Esophagus (tissue), 2 donors: ENCODE data around the gene HTR1E. TPM values are rescaled to one million over a fixed set of nuclear protein-coding genes. Genes with fewer than 3 reads are reported as not detected.

Source experiments
- H3K27ac ChIP-seq, 2 donors: one replicate each; pipeline ENCODE4 v1.5.1; 2013; ENCODE audit warnings: low read depth in 2 of 2, mild to moderate bottlenecking in 2 of 2, inconsistent platforms in 1 of 2, low read length in 1 of 2, moderate library complexity in 1 of 2
- H3K27me3 ChIP-seq, 2 donors: one replicate each; pipeline ENCODE4 v1.6.1; 2013; ENCODE audit warnings: low read length in 2 of 2, control low read depth in 1 of 2, mild to moderate bottlenecking in 1 of 2; ENCODE audit not compliant: insufficient read depth in 2 of 2, control insufficient read depth in 1 of 2
- H3K36me3 ChIP-seq, 2 donors: one replicate each; pipeline ENCODE4 v1.6.1; 2013; ENCODE audit warnings: low read length in 1 of 2; ENCODE audit not compliant: control insufficient read depth in 2 of 2, insufficient read depth in 2 of 2
- H3K4me1 ChIP-seq, 2 donors: one replicate each; pipeline ENCODE4 v1.6.1; 2013; ENCODE audit warnings: low read length in 1 of 2; ENCODE audit not compliant: control insufficient read depth in 2 of 2, insufficient read depth in 2 of 2
- H3K4me3 ChIP-seq, 2 donors: one replicate each; pipeline ENCODE4 v1.5.1; 2013; ENCODE audit warnings: low read length in 2 of 2, mild to moderate bottlenecking in 2 of 2, low read depth in 1 of 2, moderate library complexity in 1 of 2
- H3K9me3 ChIP-seq, 2 donors: one replicate each; pipeline ENCODE4 v1.6.1; 2013; ENCODE audit warnings: mild to moderate bottlenecking in 2 of 2, low read depth in 1 of 2, low read length in 1 of 2, moderate library complexity in 1 of 2; ENCODE audit not compliant: control insufficient read depth in 2 of 2, insufficient read depth in 1 of 2
- WGBS, 2 donors: extraction: QIAGEN DNeasy Blood & Tissue Kit; methylation state at CpG; one replicate each; pipeline ENCODE4 v1.1.7; 2013; 5-methylcytosine and 5-hydroxymethylcytosine counted together
- polyA plus RNA-seq, 2 donors: library from polyadenylated mRNA; stranded (reverse); fragments of 200-250 nt; gene quantifications; one replicate each; pipeline ENCODE4 v1.2.3, GENCODE V29; 2013
- donor health status: healthy with polysubstance abuse.
- donor health status: Bipolar disorder and iron deficiency.

The HTR1E gene
- polyA plus RNA-seq, 2 donors, result not detected

DNA sequence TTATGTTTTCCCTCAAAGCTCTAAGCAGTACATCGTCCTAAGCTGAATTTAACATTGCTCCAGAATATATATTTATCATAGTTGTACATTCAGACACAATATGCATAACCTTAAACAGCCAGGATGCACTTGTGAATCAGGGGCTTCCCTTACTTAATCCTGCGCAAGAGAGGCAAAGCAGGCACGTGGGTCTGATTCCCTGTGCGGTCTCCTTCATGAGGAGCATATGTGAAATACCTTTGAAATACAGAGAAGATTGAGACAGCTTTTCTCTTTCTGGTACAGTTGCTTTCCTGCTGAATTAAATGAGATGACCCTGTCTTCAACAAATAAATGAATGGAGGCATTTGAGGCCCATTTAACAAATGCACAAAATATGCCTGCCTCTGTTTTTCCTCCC lies 1.5 kb downstream of the HTR1E start:
- H3K9me3 ChIP-seq, result peaks cover 0 to 5% of the 10 kb centered on the region in 2 donors
- no peak overlapping the region for H3K4me3 ChIP-seq
- H3K4me1 ChIP-seq, result no peaks in the 10 kb centered on the region
- 74 to 82% methylated on average over 4 of the region's 4 CpGs for WGBS, 2 donors
- no peaks in the 10 kb centered on the region for H3K27me3 ChIP-seq
- no peak overlapping the region for H3K27ac ChIP-seq
- peaks cover 0 to 2% of the 10 kb centered on the region in 2 donors for H3K36me3 ChIP-seq

DNA sequence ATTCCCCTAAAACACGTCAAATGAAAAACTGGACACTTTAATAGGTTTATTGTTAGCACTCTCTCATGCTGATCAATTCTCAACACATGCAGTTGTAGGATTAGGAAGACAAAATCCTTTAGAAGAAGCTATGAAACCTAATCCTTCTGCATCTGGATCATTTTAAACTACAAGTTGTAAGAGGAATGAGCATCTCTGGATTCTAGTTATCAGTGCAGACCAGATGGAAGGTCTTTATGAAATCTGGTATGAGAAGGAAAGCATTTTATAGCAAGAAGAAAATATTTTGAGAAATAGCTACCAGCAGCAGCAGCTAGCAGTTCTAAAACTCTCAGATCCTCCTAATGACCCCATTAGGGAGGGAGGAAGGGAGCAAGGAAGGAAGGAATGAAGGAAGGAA lies 4.1 kb downstream of the HTR1E start:
- 79 to 85% methylated on average over 1 of the region's 1 CpG for WGBS, 2 donors
- H3K27me3 ChIP-seq, result no peaks in the 10 kb centered on the region
- no peak overlapping the region for H3K4me3 ChIP-seq
- no peak overlapping the region for H3K27ac ChIP-seq
- H3K36me3 ChIP-seq, result peaks cover 0 to 2% of the 10 kb centered on the region in 2 donors
- H3K4me1 ChIP-seq, result no peaks in the 10 kb centered on the region
- peaks cover 0 to 5% of the 10 kb centered on the region in 2 donors for H3K9me3 ChIP-seq

DNA sequence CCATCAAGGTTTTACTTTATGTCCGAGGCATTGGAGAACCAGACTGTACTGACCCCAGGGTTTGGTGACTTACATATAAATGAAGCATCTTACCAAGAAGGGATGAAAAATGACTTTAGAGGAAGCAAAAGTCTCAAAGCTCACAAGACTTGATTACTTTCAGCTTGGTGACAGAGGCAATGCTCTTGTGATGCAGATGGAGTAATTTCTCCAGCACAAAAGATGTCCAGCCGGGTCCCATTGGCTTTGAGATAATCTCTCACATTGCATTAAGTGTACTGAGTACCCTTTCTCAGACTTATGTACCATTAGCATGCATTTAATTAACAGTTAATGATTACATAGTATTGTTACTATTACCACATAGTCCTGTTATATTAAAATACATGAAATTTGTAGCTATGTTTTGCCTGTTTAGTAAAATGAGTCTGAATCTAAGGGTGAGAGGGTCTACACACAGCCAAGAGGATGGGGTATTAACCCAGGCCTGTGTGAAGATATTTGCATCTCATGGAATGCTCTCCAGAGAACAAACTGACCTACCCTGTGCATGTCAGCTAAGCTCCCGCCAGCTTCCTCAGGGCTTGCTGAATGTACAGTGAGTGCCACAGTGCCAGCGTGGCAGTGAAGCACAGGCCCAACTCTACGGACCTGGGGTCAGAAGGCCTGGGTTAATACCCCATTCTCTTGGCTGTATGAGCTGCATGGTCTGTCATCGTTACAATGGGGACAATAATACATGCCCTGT lies 5.6 kb downstream of the HTR1E start:
- H3K27me3 ChIP-seq, result no peaks in the 10 kb centered on the region
- H3K9me3 ChIP-seq, result no peaks in the 10 kb centered on the region
- H3K27ac ChIP-seq, result no peak overlapping the region
- 77 to 85% methylated on average over 6 of the region's 6 CpGs for WGBS, 2 donors
- no peak overlapping the region for H3K4me3 ChIP-seq
- no peaks in the 10 kb centered on the region for H3K4me1 ChIP-seq
- peaks cover 0 to 2% of the 10 kb centered on the region in 2 donors for H3K36me3 ChIP-seq

DNA sequence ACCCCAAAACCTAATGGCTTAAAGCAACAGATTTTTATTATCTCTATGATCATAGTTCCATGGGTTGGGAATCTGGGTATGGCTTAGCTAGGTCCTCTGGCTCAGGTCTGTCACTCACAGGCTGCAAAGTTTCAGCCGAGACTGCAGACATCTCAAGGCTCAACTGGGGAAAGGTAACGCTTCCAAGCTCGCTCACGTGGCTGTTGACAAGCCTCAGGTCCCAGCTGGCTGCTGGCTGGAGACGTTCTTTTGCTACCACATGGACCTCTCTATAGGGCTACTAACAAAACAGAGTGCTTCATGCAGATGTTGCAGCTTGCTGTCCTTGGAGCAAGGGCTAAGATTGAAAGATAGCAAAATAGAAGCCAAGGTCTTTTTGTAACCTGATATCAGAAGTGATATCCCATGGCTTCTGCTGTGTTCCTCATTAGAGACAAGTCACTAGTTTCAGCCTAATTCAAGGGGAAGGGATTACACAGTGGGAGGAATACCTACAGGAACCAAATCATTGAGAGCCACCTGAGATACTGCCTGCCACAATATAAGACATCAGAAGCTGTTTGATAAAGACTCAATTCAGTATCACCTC lies 6.6 kb downstream of the HTR1E start:
- WGBS, 2 donors, result 46 to 55% methylated on average over 5 of the region's 5 CpGs
- Histone ChIP-seq H3K36me3 (peaks cover 0 to 2% of the 10 kb centered on the region in 2 donors), H3K4me3 (no peak overlapping the region), H3K9me3 (no peaks in the 10 kb centered on the region), H3K4me1 (no peaks in the 10 kb centered on the region), H3K27ac (no peak overlapping the region), H3K27me3 (no peaks in the 10 kb centered on the region)

DNA sequence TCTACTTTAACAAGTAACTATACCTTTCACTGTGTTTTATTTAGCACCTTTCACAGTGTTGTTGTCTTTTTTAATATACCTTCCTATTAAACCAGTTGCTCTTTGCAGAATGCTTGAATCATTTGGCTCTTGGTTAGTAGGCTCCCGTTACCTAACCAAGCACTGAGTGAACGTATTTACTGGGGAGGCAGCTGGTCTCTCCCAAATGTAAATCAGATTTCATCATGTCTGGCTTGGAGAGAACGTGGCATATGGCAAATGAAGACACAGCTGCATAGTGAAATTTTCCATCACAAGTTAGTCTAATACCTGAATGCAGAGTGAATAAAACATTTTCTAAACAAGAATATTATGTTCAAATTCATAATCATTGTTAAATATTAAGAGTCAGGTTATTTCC lies 12.4 kb downstream of the HTR1E start:
- 64 to 68% methylated on average over 3 of the region's 3 CpGs for WGBS, 2 donors
- H3K36me3 ChIP-seq, result no peaks in the 10 kb centered on the region
- H3K4me3 ChIP-seq, result no peak overlapping the region
- H3K9me3 ChIP-seq, result no peaks in the 10 kb centered on the region
- H3K27ac ChIP-seq, result no peak overlapping the region
- no peaks in the 10 kb centered on the region for H3K27me3 ChIP-seq
- no peaks in the 10 kb centered on the region for H3K4me1 ChIP-seq

DNA sequence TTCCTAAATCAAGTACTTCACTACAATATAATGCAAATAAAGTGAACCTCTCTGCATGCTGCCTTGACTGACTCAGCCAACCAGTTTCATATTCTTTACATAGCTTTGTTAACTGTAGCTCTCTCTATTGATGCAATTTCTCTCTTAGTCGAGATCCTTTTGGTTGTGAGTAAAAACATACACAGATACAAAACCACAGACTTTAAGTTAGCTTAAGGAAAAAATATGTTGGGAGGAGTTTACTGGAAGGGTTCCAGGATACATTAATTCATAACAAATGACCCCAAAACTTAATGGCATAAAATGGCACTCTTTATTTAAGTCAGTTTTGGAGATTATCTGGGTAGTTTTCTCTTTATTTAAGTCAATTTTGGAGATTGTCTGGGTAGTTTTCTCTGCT lies 15.7 kb downstream of the HTR1E start:
- Histone ChIP-seq H3K9me3 (no peaks in the 10 kb centered on the region), H3K4me3 (no peak overlapping the region), H3K27ac (no peak overlapping the region), H3K27me3 (no peaks in the 10 kb centered on the region), H3K4me1 (no peaks in the 10 kb centered on the region), H3K36me3 (no peaks in the 10 kb centered on the region)
- WGBS, 2 donors, result 33 to 43% methylated on average over 1 of the region's 1 CpG

DNA sequence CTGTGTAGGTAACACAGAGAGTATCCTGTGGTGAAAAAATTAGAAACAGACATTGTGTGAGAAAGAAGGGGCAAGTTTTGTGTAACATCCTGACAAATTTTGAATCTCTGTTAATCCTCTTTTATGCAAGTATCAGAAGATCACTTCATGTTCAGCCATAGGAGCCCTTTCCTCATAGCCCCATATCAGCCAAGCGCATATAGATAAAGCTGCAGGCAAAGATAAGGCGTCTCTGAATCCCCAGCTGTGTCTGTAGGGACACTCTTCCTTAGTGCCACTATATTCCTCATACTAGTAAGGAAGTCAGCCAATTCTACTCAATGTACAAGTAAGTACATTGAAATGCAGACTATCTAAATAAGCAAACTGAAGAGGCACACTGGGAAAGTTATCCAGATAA lies 22.3 kb downstream of the HTR1E start:
- H3K27ac ChIP-seq, result no peak overlapping the region
- 78 to 95% methylated on average over 2 of the region's 2 CpGs for WGBS, 2 donors
- H3K4me3 ChIP-seq, result no peak overlapping the region
- no peaks in the 10 kb centered on the region for H3K36me3 ChIP-seq
- no peaks in the 10 kb centered on the region for H3K4me1 ChIP-seq
- H3K27me3 ChIP-seq, result no peaks in the 10 kb centered on the region
- no peaks in the 10 kb centered on the region for H3K9me3 ChIP-seq

DNA sequence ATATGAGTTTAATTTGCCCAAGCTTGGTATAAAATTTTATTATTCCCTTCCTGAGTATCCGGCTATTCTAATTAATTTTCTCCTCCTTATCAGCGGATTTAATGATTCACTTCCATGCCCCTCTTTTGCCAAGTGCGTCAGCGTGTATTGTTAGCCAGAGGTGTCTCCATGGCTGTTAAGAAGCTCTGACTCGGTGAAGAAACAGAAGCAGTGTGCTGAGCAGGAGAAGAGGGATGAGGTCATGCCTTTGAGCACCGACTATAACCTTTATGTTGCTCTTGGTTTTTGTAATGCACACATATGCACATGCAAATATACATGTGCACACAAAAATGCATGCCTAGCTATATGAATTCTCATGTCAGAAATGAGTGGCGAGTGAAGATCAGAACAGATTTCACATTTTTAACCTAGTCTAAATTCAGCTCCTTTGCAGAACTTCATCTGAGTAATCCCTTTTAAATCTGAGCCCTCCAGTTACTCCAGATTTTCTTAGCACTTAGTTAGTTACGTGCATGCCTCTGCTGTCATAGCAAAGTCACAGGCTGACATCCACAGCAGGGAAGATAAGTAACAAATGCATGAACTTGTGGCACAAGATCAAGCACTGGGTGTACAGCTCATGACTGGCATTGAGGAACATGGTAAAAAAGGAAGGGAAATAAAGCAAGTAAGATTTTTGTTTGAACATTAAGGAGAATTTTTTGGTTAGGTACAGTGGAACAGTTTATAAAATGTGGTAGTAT lies 24.3 kb downstream of the HTR1E start:
- H3K4me1 ChIP-seq, result no peaks in the 10 kb centered on the region
- no peaks in the 10 kb centered on the region for H3K27me3 ChIP-seq
- no peak overlapping the region for H3K4me3 ChIP-seq
- no peak overlapping the region for H3K27ac ChIP-seq
- no peaks in the 10 kb centered on the region for H3K9me3 ChIP-seq
- 75 to 80% methylated on average over 8 of the region's 8 CpGs for WGBS, 2 donors
- H3K36me3 ChIP-seq, result no peaks in the 10 kb centered on the region

DNA sequence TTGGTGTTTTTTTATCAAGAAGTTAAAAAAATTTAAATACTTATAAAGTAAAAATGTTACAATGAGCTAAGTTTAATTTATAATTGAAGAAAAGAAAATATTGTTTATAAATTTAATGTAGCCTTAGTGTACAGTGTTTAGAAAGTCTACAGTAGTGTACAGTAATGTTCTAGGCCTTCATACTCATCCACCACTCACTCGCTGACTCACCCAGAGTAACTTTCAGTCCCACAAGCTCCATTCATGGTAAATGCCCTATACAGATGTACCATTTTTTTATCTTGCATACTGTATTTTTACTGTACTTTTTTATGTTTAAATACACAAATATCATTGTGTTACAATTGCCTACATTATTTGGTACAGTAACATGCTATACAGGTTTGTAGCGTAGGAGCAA lies 26.0 kb downstream of the HTR1E start:
- Histone ChIP-seq H3K4me1 (no peaks in the 10 kb centered on the region), H3K27ac (no peak overlapping the region), H3K9me3 (no peaks in the 10 kb centered on the region), H3K27me3 (no peaks in the 10 kb centered on the region), H3K4me3 (no peak overlapping the region), H3K36me3 (no peaks in the 10 kb centered on the region)
- WGBS, 2 donors, result 86 to 94% methylated on average over 2 of the region's 2 CpGs
